ENCODE measurements around the gene GABBR2. TPM values are rescaled to one million over a fixed set of nuclear protein-coding genes. Genes with fewer than 3 reads are reported as not detected.

The GABBR2 gene
- polyA plus RNA-seq, 1 of the 3 experiments (the other 2 are of a cell fraction): not detected

- peaks cover 0 to 17% of the 10 kb centered on the region in 2 experiments; a peak in 2 of 4 replicates for H3K4me1 ChIP-seq (ENCODE audit: control insufficient read depth in 1 of 2, insufficient read depth in 2 of 2, low read depth in 1 of 2, low read length in 1 of 2)
- H3K4me3 ChIP-seq (ENCODE audit: low read depth in 2 of 2, low read length in 1 of 2): no peak overlapping the region
- no peaks in the 10 kb centered on the region for H3K9me2 ChIP-seq
- peaks cover 43% of the 10 kb centered on the region; the same call in 1 of the 2 replicates for H3K27me3 ChIP-seq (ENCODE audit: insufficient read depth)
- H3K9ac ChIP-seq: no peak overlapping the region
- TF ChIP-seq TEAD4 (IDR thresholded peaks at IDR 0.05; ENCODE audit: borderline replicate concordance, insufficient read depth) (no peak), ELF1 (IDR thresholded peaks at IDR 0.05) (no peak), MXI1 (IDR thresholded peaks at IDR 0.05; ENCODE audit: low read depth, low read length) (no peak), PBX3 (IDR thresholded peaks at IDR 0.05) (no peak), JUND (IDR thresholded peaks at IDR 0.05) (no peak), USF1 (IDR thresholded peaks at IDR 0.05; ENCODE audit: borderline replicate concordance, low read depth) (no peak), FOXJ3 (CRISPR knock-in tag; IDR thresholded peaks at IDR 0.05) (no peak), CTCF (IDR thresholded peaks at IDR 0.05) (no peak), MEF2A (IDR thresholded peaks at IDR 0.05; ENCODE audit: borderline replicate concordance, low read depth) (no peak), ZBTB33 (IDR thresholded peaks at IDR 0.05; ENCODE audit: borderline replicate concordance, low read depth) (no peak), EP300 (IDR thresholded peaks at IDR 0.05; ENCODE audit: borderline replicate concordance in 1 of 2, low read depth in 1 of 2, low read length in 1 of 2) (no peak), NFIC (IDR thresholded peaks at IDR 0.05; ENCODE audit: borderline replicate concordance) (no peak), RAD21 (IDR thresholded peaks at IDR 0.05; ENCODE audit: low read length) (no peak), POLR2AphosphoS5 (IDR thresholded peaks at IDR 0.05; ENCODE audit: low read depth, low read length) (no peak), RCOR1 (IDR thresholded peaks at IDR 0.05; ENCODE audit: low read length) (no peak), TCF12 (IDR thresholded peaks at IDR 0.05) (no peak), EZH2phosphoT487 (IDR thresholded peaks at IDR 0.05; ENCODE audit: borderline replicate concordance, low read depth) (no peak), CHD2 (IDR thresholded peaks at IDR 0.05; ENCODE audit: low read length, partially characterized antibody) (no peak)
- no peak overlapping the region for H3K4me2 ChIP-seq
- H3F3A ChIP-seq (replicated peaks; ENCODE audit: insufficient read depth): no peaks in the 10 kb centered on the region
- no peaks in the 10 kb centered on the region for H4K20me1 ChIP-seq (ENCODE audit: insufficient read depth)
- H2AFZ ChIP-seq (ENCODE audit: low read depth): no peak overlapping the region
- ChIA-PET CTCF (interaction anchor here (0.8 to 1.9 kb wide), 7 partner anchors 17 to 495 kb away, joined by 3 to 5 read pairs (median 3); partner anchors contain the start of gene TRIM14), POLR2A (interaction anchor here (1.3 kb wide), 1 partner anchor 25 kb away, joined by 5 read pairs; no protein-coding TSS in a partner anchor)
- no peaks in the 10 kb centered on the region for H3K36me3 ChIP-seq (replicated peaks in 1 of 2; ENCODE audit: control insufficient read depth in 1 of 2, insufficient read depth in 2 of 2, low read length in 1 of 2)
- 72% methylated on average over 1 of the region's 1 CpG for WGBS (ENCODE audit: low lambda C conversion rate)
- no peaks in the 10 kb centered on the region for H3K9me3 ChIP-seq
- H3K79me2 ChIP-seq (ENCODE audit: insufficient read depth): no peaks in the 10 kb centered on the region
- H3K27ac ChIP-seq (ENCODE audit: low read depth in 2 of 2, low read length in 1 of 2): peak overlapping the region in 1 of 2 experiments; percentile 73; a peak in 2 of 4 replicates
- no peak for DNase-seq
These were observed 427.5 kb downstream of the GABBR2 start for GRCh38 chr9:98281281-98281680.
